Coronary artery (tissue), 2 donors: Measurements from ENCODE around the gene RPS13.
A peak's percentile ranks its signal among the peaks of the same experiment; 100 is the strongest.
"Not testable (repeated sequence)": the region's sequence is repeated elsewhere in the genome, so short reads cannot be mapped to it uniquely, and the experiment has no call there.

Experiments
- DNase-seq: peaks from one replicate; pipeline ENCODE4 v3.0.0-alpha.2; 2017; ENCODE audit warnings: low spot score
- H3K27ac ChIP-seq, 2 donors: fragments of 200-600 bp; sonication (generic); one replicate each; pipeline ENCODE4 v1.5.1; 2016 to 2019
- H3K4me3 ChIP-seq: fragments of 200-600 bp; sonication (generic); 2 replicates; pipeline ENCODE4 v1.5.1; 2016; ENCODE audit warnings: mild to moderate bottlenecking, moderate library complexity
- TF ChIP-seq, protein P1 (sequence below): fragments of 200-600 bp; sonication (generic); IDR thresholded peaks from one replicate; pipeline ENCODE4 v1.5.1; 2019; ENCODE audit warnings: antibody characterized with exemption

RPS13 gene

DNA sequence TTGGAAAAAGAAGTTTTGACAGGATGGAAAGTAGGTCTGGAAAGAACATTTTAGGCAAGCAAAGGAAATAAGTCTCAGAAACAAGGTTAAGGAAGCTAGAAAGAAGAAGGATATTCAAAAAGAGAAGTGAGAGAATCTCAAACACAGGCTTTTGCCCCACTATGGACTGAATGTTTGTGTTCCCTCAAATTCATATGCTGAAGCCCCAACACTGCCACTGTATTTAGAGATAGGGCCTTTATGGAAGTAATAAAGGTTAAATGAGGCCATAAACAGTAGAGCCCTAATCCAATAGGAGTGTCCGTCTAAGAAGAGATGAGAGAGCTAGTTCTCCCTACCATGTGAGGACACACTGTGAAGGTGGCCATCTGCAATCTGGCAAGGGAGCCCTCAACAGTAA, 20.6 kb upstream of the RPS13 start:
- Histone ChIP-seq H3K27ac (no peak overlapping the region), H3K4me3 (no peak overlapping the region)
- TF ChIP-seq, protein P1, sequence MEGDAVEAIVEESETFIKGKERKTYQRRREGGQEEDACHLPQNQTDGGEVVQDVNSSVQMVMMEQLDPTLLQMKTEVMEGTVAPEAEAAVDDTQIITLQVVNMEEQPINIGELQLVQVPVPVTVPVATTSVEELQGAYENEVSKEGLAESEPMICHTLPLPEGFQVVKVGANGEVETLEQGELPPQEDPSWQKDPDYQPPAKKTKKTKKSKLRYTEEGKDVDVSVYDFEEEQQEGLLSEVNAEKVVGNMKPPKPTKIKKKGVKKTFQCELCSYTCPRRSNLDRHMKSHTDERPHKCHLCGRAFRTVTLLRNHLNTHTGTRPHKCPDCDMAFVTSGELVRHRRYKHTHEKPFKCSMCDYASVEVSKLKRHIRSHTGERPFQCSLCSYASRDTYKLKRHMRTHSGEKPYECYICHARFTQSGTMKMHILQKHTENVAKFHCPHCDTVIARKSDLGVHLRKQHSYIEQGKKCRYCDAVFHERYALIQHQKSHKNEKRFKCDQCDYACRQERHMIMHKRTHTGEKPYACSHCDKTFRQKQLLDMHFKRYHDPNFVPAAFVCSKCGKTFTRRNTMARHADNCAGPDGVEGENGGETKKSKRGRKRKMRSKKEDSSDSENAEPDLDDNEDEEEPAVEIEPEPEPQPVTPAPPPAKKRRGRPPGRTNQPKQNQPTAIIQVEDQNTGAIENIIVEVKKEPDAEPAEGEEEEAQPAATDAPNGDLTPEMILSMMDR: no peak
- no peak for DNase-seq

DNA sequence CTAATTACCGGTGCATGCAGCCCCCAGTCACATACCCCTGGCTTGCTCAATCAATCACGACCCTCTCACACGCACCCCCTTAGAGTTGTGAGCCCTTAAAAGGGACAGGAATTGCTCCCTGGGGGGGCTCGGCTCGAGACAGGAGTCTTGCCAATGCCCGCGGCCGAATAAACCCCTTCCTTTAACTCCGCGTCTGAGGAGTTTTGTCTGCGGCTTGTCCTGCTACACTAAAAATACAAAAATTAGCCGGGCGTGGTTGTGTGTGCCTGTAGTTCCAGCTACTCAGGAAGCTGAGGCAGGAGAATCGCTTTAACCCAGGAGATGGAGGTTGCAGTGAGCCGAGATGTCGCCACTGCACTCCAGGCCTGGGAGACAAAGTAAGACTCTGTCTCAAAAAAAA, 8.5 kb upstream of the RPS13 start:
- H3K27ac ChIP-seq, H3K4me3 ChIP-seq, DNase-seq: not testable (repeated sequence)

DNA sequence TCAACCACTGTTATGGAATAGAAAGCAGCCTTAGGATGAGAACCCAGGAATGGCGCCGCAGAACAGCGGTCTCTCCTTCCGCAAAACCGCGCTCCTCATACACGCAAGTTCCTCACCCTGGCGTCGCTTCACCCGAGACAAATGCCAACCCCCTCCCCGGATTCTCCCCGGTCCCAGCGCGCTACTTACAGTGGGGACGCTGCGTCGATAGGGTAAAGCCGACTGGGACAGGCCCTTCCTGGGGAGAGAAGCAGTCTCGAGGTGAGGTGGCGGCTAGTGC, 287 bp downstream of the RPS13 start:
- DNase-seq: no peak
- peak overlapping the region; percentile 93 to 94 for H3K27ac ChIP-seq
- peak overlapping the region; percentile 92 for H3K4me3 ChIP-seq
- TF ChIP-seq, protein P1: no peak

DNA sequence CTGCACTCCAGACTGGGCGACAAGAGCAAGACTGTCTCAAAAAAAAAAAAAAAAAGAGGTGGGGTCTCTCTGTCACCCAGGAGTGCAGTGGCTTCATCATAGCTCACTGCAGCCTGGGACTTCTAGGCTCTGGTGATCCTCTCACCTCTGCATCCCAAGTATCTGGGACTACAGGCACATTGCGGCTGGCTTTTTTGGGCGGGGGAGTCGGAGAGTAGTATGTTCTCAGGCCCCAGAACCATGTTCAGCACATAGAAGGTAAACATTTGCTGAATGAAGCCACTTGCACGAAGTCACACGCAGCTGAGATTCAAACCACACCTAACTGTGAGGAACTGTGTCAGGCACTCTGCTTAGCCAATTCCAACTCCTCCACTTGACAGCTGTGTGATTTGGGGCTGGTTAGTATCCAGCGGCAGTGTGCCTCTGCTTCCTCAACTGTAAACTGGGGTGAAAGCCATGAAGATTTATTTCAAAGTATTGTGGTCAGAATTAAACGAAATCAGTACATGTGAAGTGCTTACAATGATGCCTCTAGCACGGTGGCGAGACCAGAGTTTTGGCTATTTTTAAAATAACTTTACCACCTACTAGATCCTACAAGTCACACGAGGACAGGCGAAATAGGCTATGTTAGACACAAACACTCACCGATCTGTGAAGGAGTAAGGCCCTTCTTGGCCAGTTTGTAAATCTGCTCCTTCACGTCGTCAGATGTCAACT, 789 bp downstream of the RPS13 start:
- TF ChIP-seq, protein P1: no peak
- DNase-seq: no peak
- Histone ChIP-seq H3K4me3 (peak overlapping the region; percentile 92), H3K27ac (peak overlapping the region; percentile 93 to 94)

DNA sequence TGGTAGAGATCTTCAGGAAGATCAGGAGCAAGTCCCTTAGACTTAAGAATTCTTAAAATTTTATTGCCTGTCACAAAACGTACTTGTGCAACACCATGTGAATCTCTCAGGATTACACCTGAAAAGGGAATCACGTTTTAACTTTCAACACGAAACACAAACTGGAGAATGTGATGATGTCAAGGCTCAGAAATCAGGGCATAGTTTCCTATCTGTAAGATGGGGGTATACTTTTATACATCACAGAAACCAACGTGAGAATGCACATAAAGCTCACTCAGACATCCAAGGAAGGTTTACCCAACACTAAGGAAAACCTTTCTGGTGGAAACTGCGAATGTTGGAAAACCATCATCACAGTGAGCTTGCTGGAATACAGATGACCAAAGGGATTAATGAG, 2.0 kb downstream of the RPS13 start:
- Histone ChIP-seq H3K4me3 (peak overlapping the region; percentile 92), H3K27ac (no peak overlapping the region)
- no peak for DNase-seq
- TF ChIP-seq, protein P1: no peak

DNA sequence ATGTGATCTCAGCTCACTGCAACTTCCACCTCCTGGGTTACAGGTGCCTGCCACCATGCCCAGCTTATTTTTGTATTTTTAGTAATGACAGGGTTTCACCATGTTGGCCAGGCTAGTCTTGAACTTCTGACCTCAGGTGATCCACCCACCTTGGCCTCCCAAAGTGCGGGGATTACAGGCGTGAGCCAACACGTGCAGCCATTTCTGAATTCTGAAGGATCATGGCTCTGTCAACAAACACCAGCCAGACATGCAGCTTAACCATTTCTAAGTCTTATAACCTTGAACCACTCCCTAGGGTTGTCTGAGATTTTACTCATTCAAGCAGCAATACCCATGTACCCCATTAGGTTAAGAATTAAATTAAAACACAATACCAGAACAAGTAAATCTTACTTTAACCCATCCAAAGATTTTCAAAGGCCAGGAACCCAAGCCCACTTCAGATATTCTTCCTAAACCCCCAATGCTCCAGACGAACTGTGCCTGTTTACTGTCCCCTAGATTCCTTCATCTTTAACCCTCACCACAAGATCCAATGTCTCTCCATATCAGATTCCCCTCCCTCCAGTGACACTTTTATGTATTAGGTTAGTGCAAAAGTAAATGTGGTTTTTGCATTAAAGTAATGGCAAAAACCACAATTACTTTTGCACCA, 4.0 kb downstream of the RPS13 start:
- no peak for DNase-seq
- Histone ChIP-seq H3K4me3 (no peak overlapping the region), H3K27ac (no peak overlapping the region)
- TF ChIP-seq, protein P1: no peak

DNA sequence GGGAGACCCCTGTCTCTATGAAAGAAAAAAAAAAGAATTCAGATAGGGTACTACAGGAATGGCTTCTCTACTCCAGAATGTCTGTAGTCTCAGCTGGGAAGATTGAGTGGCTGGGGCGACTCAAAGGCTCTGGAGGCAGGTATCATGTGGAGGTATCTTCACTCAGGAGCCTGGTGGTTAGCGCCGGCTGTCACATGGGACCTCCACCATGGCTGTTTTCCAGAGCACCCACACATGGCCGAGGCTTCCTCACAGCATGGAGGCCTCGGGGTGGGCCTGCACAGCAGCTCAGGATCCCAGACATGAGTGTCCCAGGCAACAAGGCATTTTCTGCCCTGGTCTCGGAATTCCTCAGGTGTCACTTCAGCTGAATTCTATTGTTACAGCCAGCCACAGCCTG, 10.1 kb downstream of the RPS13 start:
- H3K27ac ChIP-seq: no peak overlapping the region
- TF ChIP-seq, protein P1: no peak

More for the DNA sequence above, 10.1 kb downstream of the RPS13 start:
- DNase-seq: no peak
- H3K4me3 ChIP-seq: no peak overlapping the region
